Stimulated activated CD4-positive, alpha-beta T cell treated with anti-CD3 and anti-CD28 coated beads, Interleukin-15, amount 100 ng/mL, for 1 hour (primary cell): ENCODE measurements around the gene PTS.

Experiments
- DNase-seq, 2 donors: peaks; one replicate each; pipeline ENCODE4 v3.0.0-alpha.2; 2020; ENCODE audit warnings: low read depth in 1 of 2, low spot score in 1 of 2

The PTS gene

GRCh38 chr11:112221274-112221835 lies 4.9 kb upstream of the PTS start:
- DNase-seq, result no peak

GRCh38 chr11:112222303-112222702 lies 3.9 kb upstream of the PTS start:
- DNase-seq, result no peak

GRCh38 chr11:112223121-112223520 lies 3.1 kb upstream of the PTS start:
- no peak for DNase-seq

- DNase-seq, result no peak
Observed at GRCh38 chr11:112223754-112224532, 2.3 kb upstream of the PTS start.

- no peak for DNase-seq
Observed at GRCh38 chr11:112225753-112226061, 521 bp upstream of the PTS start.

- DNase-seq, result no peak
Observed at GRCh38 chr11:112226831-112227401, 688 bp downstream of the PTS start.

- no peak for DNase-seq
Observed at GRCh38 chr11:112227471-112227870, 1.2 kb downstream of the PTS start.

GRCh38 chr11:112228706-112229105 lies 2.5 kb downstream of the PTS start:
- no peak for DNase-seq

- no peak for DNase-seq
Observed at GRCh38 chr11:112229159-112229558, 2.9 kb downstream of the PTS start.

- no peak for DNase-seq
Observed at GRCh38 chr11:112229746-112230433, 3.7 kb downstream of the PTS start.

GRCh38 chr11:112231952-112232351 lies 5.7 kb downstream of the PTS start:
- no peak for DNase-seq

GRCh38 chr11:112235750-112236390 lies 9.6 kb downstream of the PTS start:
- no peak for DNase-seq

- DNase-seq, result no peak
Observed at GRCh38 chr11:112237451-112237850, 11.2 kb downstream of the PTS start.

GRCh38 chr11:112238041-112238440 lies 11.8 kb downstream of the PTS start:
- DNase-seq, result no peak

- no peak for DNase-seq
Observed at GRCh38 chr11:112241486-112241885, 15.3 kb downstream of the PTS start.

- DNase-seq, result no peak
Observed at GRCh38 chr11:112247201-112247600, 21.0 kb downstream of the PTS start.

GRCh38 chr11:112248201-112248600 lies 22.0 kb downstream of the PTS start:
- DNase-seq, result no peak

GRCh38 chr11:112249871-112250610 lies 23.8 kb downstream of the PTS start:
- no peak for DNase-seq

GRCh38 chr11:112253605-112254242 lies 27.5 kb downstream of the PTS start:
- DNase-seq, result no peak

GRCh38 chr11:112255067-112255720 lies 29.0 kb downstream of the PTS start:
- DNase-seq, result no peak
